Activated naive CD4-positive, alpha-beta T cell treated with anti-CD3 and anti-CD28 coated beads for 36 hours (primary cell): ENCODE results near the gene RRP1. TPM values are rescaled to one million over a fixed set of nuclear protein-coding genes. Genes with fewer than 3 reads are reported as not detected.
"Not testable (repeated sequence)": the region's sequence is repeated elsewhere in the genome, so short reads cannot be mapped to it uniquely, and the experiment has no call there.

Source experiments
- CTCF ChIA-PET: fragments of 350-600 bp; sonication (Branson Sonifier 250); formaldehyde crosslinking; loops from one replicate; lab custom pipeline; 2021; ENCODE audit warnings: antibody characterized with exemption; lab: Charles Lee
- DNase-seq: peaks from one replicate; pipeline ENCODE4 v3.0.0-alpha.2; 2020
- H3K27ac Mint-ChIP-seq: one replicate; pipeline ENCODE4 v1.8.0; 2021; ENCODE audit warnings: mild to moderate bottlenecking, mixed read lengths
- H3K27me3 Mint-ChIP-seq: one replicate; pipeline ENCODE4 v1.8.0; 2021; ENCODE audit warnings: low read depth, mixed read lengths
- H3K36me3 Mint-ChIP-seq: one replicate; pipeline ENCODE4 v1.8.0; 2021; ENCODE audit warnings: low read depth, mixed read lengths
- H3K4me1 Mint-ChIP-seq: one replicate; pipeline ENCODE4 v1.8.0; 2021; ENCODE audit warnings: low read depth, mixed read lengths
- H3K4me3 Mint-ChIP-seq: one replicate; pipeline ENCODE4 v1.8.0; 2021; ENCODE audit warnings: mild to moderate bottlenecking, moderate library complexity, mixed read lengths
- H3K9me3 Mint-ChIP-seq: one replicate; pipeline ENCODE4 v1.8.0; 2021; ENCODE audit warnings: mixed read lengths
- intact Hi-C: fragments of 100-400 bp; cut with micrococcal nuclease; formaldehyde crosslinking; loops from one replicate; pipeline ENCODE4 v1.15.1; 2023
- total RNA-seq, 2 experiments: library from RNA; stranded (reverse); gene quantifications; one replicate each; pipeline ENCODE4 v1.2.3, GENCODE V29; 2021

RRP1 gene
- total RNA-seq, 2 experiments from 2014 or later = 33.6 to 35.5 TPM

DNA sequence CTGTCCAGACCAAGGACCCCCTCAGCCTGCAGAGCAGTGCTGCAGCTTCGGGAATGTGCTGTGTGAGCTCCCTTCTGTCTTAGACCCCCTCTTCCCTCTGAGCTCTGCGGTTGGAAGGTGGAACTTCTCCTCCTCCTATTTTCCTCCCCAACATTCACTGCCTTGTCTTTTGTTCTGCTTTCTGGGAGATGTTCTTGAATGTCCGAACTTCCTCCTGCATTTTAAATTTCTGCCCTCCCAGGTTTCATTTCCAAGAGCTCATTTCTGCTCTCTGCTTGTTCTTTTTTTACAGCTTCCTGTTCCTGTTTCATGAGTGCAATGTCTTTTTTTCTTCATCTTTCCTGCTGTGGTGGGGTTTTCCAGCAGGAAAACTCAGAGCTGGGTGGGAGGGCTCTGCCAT, 29.3 kb downstream of the RRP1 start:
- H3K4me1 Mint-ChIP-seq = peaks cover 3% of the 10 kb centered on the region
- no peak overlapping the region for H3K4me3 Mint-ChIP-seq
- no peaks in the 10 kb centered on the region for H3K27me3 Mint-ChIP-seq
- H3K9me3 Mint-ChIP-seq = peaks cover 6% of the 10 kb centered on the region
- no peak for DNase-seq
- H3K27ac Mint-ChIP-seq = no peak overlapping the region
- CTCF ChIA-PET = interaction anchor here (1.4 kb wide), 1 partner anchor 157 kb away, joined by 3 read pairs; no protein-coding TSS in a partner anchor
- intact Hi-C loops = no loop called here
- H3K36me3 Mint-ChIP-seq = peaks cover 5% of the 10 kb centered on the region

- CTCF ChIA-PET = no interaction called here
- Mint-ChIP-seq H3K9me3 (peaks cover 6% of the 10 kb centered on the region), H3K4me1 (peaks cover 2% of the 10 kb centered on the region), H3K4me3 (no peak overlapping the region), H3K36me3 (peaks cover 5% of the 10 kb centered on the region), H3K27ac (no peak overlapping the region), H3K27me3 (no peaks in the 10 kb centered on the region)
- no peak for DNase-seq
- intact Hi-C loops = no loop called here
Observed at GRCh38 chr21:43819511-43820405, 30.4 kb downstream of the RRP1 start.

GRCh38 chr21:43820466-43820865, 31.1 kb downstream of the RRP1 start:
- Mint-ChIP-seq H3K27ac (no peak overlapping the region), H3K27me3 (no peaks in the 10 kb centered on the region), H3K4me1 (no peaks in the 10 kb centered on the region), H3K4me3 (no peak overlapping the region), H3K9me3 (peaks cover 6% of the 10 kb centered on the region), H3K36me3 (peaks cover 5% of the 10 kb centered on the region)
- CTCF ChIA-PET = no interaction called here
- intact Hi-C loops = no loop called here
- no peak for DNase-seq

DNA sequence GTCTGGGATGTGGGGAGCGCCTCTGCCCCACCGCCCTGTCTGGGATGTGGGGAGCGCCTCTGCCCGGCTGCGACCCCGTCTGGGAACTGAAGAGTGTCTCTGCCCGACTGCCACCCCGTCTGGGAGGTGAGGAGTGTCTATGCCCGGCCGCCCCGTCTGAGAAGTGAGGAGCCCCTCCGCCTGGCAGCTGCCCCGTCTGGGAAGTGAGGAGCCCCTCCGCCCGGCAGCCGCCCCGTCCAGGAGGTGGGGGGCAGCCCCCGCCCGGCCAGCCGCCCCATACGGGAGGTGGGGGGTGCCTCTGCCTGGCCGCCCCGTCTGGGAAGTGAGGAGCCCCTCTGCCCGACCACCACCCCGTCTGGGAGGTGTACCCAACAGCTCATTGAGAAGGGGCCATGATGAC, 32.8 kb downstream of the RRP1 start:
- H3K4me3 Mint-ChIP-seq, H3K4me1 Mint-ChIP-seq, H3K27ac Mint-ChIP-seq, DNase-seq, intact Hi-C loops, H3K9me3 Mint-ChIP-seq, CTCF ChIA-PET, H3K27me3 Mint-ChIP-seq, H3K36me3 Mint-ChIP-seq: not testable (repeated sequence)

DNA sequence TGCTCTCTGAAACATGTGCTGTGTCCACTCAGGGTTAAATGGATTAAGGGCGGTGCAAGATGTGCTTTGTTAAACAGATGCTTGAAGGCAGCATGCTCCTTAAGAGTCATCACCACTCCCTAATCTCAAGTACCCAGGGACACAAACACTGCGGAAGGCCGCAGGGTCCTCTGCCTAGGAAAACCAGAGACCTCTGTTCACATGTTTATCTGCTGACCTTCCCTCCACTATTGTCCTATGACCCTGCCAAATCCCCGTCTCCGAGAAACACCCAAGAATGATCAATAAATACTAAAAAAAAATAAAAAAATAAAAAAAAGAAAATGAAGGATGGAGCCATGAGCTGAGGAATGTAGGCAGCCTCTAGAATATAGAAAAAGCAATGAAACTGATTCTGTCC, 33.4 kb downstream of the RRP1 start:
- H3K27me3 Mint-ChIP-seq, H3K27ac Mint-ChIP-seq, CTCF ChIA-PET, H3K4me3 Mint-ChIP-seq, DNase-seq, H3K36me3 Mint-ChIP-seq, H3K9me3 Mint-ChIP-seq, H3K4me1 Mint-ChIP-seq, intact Hi-C loops: not testable (repeated sequence)

- DNase-seq = no peak
- H3K27me3 Mint-ChIP-seq = no peaks in the 10 kb centered on the region
- H3K4me1 Mint-ChIP-seq = no peaks in the 10 kb centered on the region
- H3K9me3 Mint-ChIP-seq = no peaks in the 10 kb centered on the region
- no peak overlapping the region for H3K27ac Mint-ChIP-seq
- CTCF ChIA-PET = no interaction called here
- intact Hi-C loops = no loop called here
- no peak overlapping the region for H3K4me3 Mint-ChIP-seq
- H3K36me3 Mint-ChIP-seq = no peaks in the 10 kb centered on the region
Observed at GRCh38 chr21:43824333-43825241, 35.2 kb downstream of the RRP1 start.

DNA sequence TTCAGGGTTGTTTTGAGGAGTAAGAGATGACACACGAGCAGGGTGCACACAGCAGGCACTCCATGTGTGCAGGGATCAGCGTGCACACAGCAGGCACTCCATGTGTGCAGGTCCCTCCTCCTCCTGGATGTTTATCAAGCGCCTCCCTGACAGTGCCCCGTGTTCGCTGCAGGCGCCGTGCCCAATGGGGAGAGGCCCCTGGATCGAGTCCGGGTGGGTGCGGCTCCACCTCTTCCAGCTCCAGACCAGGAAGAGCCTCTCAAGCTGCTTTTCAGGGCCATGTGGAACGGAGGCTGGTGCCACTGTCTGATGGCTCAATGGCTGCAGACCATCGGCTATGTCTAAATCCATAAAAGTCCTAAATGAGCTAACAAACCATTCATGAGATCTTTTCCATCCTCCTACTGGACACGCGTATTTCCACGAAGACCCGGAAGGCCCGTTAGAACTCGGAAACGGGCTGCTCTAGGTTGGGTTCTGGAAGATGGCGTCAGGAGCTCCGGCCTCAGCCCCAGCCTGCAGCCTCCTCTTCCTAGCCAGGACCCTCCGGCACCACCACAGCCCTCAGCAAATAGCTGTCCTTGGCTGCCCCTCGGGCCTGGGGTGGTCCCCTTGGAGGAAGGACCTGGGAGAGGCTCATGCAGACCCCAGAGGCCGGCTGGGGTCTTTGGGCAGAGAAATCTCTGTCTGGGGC, 36.0 kb downstream of the RRP1 start:
- no peaks in the 10 kb centered on the region for H3K9me3 Mint-ChIP-seq
- H3K36me3 Mint-ChIP-seq = no peaks in the 10 kb centered on the region
- intact Hi-C loops = no loop called here
- no peak overlapping the region for H3K27ac Mint-ChIP-seq
- no peaks in the 10 kb centered on the region for H3K4me1 Mint-ChIP-seq
- no peak overlapping the region for H3K4me3 Mint-ChIP-seq
- DNase-seq = no peak
- CTCF ChIA-PET = interaction anchor here (1.0 kb wide), 1 partner anchor 25 kb away, joined by 3 read pairs; no protein-coding TSS in a partner anchor
- no peaks in the 10 kb centered on the region for H3K27me3 Mint-ChIP-seq

DNA sequence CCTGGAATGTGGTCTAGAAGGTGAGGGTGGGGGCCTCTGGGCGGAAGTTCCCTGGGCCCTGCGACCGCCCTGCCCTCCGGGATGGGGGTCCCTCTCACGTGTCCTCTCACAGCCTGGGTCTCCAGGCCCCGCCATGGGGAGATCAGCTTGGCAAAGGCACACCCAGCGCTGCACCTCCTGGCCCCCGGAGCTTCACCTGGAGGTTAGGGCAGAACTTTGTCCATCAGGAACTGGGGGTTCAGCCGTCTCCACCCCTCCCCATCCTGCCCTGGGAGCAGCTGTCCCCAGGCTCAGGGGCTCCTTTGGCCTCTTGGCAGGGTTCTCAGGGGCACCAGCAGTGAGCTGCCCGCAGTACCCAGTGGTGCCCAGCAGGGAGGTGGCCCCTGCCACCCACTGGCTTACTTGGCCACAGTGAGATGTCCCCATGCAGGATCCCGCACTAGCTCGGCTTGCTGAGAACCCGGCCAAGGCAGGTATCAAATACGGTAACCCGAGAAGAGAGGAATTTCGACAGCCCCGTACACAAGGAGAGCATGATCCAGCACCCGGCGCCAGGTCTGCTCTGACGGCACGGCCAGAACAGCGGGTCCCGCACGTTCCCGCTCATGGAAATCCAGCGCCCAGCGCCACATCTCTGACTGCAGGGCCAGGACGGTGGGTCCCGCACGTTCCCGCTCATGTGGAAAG, 36.7 kb downstream of the RRP1 start:
- intact Hi-C loops = no loop called here
- no peaks in the 10 kb centered on the region for H3K4me1 Mint-ChIP-seq
- no peak overlapping the region for H3K4me3 Mint-ChIP-seq
- no peak for DNase-seq
- no peaks in the 10 kb centered on the region for H3K36me3 Mint-ChIP-seq
- CTCF ChIA-PET = interaction anchor here (1.0 kb wide), 1 partner anchor 24 kb away, joined by 3 read pairs; no protein-coding TSS in a partner anchor
- H3K27ac Mint-ChIP-seq = no peak overlapping the region
- H3K27me3 Mint-ChIP-seq = no peaks in the 10 kb centered on the region
- H3K9me3 Mint-ChIP-seq = no peaks in the 10 kb centered on the region

DNA sequence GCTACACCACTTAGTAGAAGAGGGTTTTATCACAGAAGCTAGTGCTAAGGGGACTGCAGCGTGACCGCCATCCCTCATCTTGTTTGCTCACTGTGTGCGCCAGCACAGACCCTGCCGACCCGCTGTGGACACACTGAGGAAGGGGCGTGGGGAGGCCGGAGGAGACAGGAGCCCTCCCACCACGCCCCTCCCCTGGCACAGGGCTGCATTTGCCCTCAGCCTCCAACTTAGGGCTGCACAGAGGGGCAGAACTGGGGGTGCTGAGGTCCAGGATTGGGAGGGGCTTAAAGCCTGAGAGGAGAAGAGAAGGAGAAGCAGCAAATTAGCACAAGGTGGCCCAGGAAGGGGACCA, 37.2 kb downstream of the RRP1 start:
- CTCF ChIA-PET = interaction anchor here (0.7 to 1.0 kb wide), 2 partner anchors 24 to 27 kb away, joined by 3 read pairs; no protein-coding TSS in a partner anchor
- Mint-ChIP-seq H3K36me3 (no peaks in the 10 kb centered on the region), H3K4me1 (no peaks in the 10 kb centered on the region), H3K27me3 (no peaks in the 10 kb centered on the region), H3K4me3 (no peak overlapping the region), H3K27ac (no peak overlapping the region), H3K9me3 (no peaks in the 10 kb centered on the region)
- intact Hi-C loops = no loop called here
- no peak for DNase-seq

DNA sequence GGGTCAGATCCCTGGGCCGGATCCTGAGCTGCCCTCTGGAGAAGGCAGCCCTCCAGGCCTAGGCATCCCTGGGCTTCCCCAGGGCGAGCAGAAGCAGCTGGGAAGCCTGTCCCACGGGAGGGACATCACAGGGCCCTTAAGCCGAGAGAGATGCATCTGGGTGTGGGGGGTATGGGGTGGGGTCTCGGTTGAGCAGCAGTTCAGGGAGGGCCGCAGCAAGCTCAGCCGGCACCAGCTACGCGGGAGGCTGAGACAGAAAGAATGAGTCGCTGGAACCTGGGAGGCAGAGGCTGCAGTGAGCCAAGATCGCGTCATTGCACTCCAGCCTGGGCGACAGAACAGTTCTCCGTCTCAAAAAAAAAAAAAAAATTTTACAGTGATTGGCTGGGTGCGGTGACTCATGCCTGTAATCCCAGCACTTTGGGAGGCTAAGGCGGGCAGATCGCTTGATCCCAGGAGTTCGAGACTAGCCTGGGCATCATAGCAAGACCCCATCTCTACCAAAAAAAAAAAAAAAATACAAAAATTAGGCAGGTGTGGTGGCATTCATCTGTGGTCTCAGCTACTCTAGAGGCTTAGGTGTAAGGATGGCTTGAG, 37.7 kb downstream of the RRP1 start:
- no peak overlapping the region for H3K27ac Mint-ChIP-seq
- H3K27me3 Mint-ChIP-seq = no peaks in the 10 kb centered on the region
- no peaks in the 10 kb centered on the region for H3K36me3 Mint-ChIP-seq
- H3K4me3 Mint-ChIP-seq = no peak overlapping the region
- DNase-seq = no peak
- CTCF ChIA-PET = interaction anchor here (0.7 to 1.1 kb wide), 2 partner anchors 28 to 91 kb away, joined by 3 read pairs; no protein-coding TSS in a partner anchor
- intact Hi-C loops = no loop called here
- no peaks in the 10 kb centered on the region for H3K9me3 Mint-ChIP-seq
- no peaks in the 10 kb centered on the region for H3K4me1 Mint-ChIP-seq

DNA sequence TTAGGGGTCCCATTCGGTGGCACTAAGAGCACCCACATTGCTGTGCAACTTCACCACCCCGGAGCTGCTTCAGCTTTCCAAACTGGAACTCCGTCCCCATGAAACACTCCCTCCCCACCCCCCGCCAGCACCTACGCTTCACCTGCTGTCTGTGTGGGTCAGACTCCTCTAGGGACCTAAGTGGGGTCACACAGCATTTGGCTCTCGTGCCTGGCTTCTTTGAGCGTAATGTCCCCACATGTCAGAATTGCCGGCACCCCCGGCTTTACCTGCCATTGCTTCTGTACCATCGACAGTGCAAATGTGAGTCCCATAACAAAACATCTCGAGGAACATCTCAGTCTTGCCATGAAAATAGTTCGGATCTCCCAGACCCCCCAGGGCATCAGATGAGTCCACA, 39.8 kb downstream of the RRP1 start:
- H3K4me1 Mint-ChIP-seq = no peaks in the 10 kb centered on the region
- H3K36me3 Mint-ChIP-seq = no peaks in the 10 kb centered on the region
- no peaks in the 10 kb centered on the region for H3K9me3 Mint-ChIP-seq
- CTCF ChIA-PET = interaction anchor here (0.7 kb wide), 1 partner anchor 110 kb away, joined by 3 read pairs; no protein-coding TSS in a partner anchor
- no peak overlapping the region for H3K27ac Mint-ChIP-seq
- H3K4me3 Mint-ChIP-seq = no peak overlapping the region
- DNase-seq = no peak
- intact Hi-C loops = no loop called here
- H3K27me3 Mint-ChIP-seq = peaks cover 7% of the 10 kb centered on the region
